ENCODE measurements around the gene AOPEP.

The AOPEP gene

DNA sequence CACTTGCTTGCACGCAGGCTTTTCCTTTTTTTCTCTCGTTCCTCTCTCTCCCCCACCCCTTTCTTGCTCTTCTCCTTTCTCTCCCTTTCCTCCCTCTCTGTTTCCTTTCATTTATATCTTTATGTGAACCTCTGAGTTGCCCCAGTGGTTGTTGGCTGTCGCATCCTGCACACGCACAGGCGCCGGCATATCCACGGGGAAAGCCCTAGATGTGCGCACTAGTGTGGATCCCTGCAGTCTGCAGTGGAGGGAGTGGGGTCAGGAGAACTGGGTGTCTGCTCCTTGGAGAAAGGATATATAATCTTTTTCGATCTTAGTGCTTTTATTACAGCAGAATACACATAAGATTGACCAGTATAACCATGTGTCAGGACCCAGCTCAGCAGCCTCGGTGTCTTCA is 367.5 kb downstream of the AOPEP start:
- no peak for TF ChIP-seq CTCF (IDR thresholded peaks at IDR 0.05; ENCODE audit: low read depth, low read length, missing control alignments)
- H3K4me3 ChIP-seq (replicated peaks; ENCODE audit: low read depth, low read length), result no peak overlapping the region
- no peak for DNase-seq (ENCODE audit: extremely low read depth, low read depth)

GRCh38 chr9:95095641-95096355 is 369.3 kb downstream of the AOPEP start:
- no peak for DNase-seq (ENCODE audit: extremely low read depth, low read depth)
- TF ChIP-seq CTCF (IDR thresholded peaks at IDR 0.05; ENCODE audit: low read depth, low read length, missing control alignments), result no peak

DNA sequence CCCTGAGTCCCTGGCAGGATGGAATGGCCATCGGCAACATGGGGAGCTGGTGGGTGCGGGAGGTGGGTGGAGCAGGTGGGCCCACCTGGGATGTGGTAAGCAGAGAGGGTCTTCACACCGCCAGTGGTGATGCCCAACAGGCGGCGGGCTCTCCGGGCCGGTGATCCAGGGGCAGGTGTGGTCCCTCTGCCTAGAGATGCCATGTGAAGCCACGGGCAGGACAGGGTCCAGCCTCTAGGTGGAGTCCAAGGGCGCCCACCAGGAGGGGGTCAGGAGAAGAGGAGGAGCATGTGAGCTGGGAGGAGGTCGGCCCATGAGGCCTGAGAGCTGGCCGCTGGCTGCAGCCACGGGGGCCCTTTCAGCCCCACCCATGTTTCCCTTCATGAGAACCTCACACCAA is 369.9 kb downstream of the AOPEP start:
- no peak overlapping the region for H3K4me3 ChIP-seq (replicated peaks; ENCODE audit: low read depth, low read length)
- DNase-seq (ENCODE audit: extremely low read depth, low read depth), result no peak
- no peak for TF ChIP-seq CTCF (IDR thresholded peaks at IDR 0.05; ENCODE audit: low read depth, low read length, missing control alignments)

More at GRCh38 chr9:95095641-95096355, 369.3 kb downstream of the AOPEP start:
- no peak overlapping the region for H3K4me3 ChIP-seq (replicated peaks; ENCODE audit: low read depth, low read length)

DNA sequence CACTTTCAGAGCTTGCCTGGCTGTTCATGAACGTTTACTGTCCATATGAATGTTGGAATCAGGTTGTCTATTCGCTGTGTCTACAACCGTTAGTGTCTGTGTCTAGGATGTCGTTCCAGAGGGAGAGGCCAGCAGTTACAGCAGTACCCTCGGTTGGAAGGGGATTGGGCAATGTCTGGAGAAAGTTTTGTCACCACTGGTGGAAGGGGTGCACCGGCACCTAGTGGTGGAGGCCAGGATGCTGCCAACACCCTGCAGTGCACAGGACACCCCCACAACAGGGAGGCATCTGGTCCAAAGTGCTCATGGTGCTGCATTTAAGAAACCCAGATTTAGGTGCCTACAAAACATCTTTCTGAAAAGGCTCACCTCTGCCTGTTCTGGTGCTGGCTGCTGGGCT is 370.3 kb downstream of the AOPEP start:
- no peak for DNase-seq (ENCODE audit: extremely low read depth, low read depth)
- no peak overlapping the region for H3K4me3 ChIP-seq (replicated peaks; ENCODE audit: low read depth, low read length)
- TF ChIP-seq CTCF (IDR thresholded peaks at IDR 0.05; ENCODE audit: low read depth, low read length, missing control alignments), result no peak

GRCh38 chr9:95097279-95097678 is 370.8 kb downstream of the AOPEP start:
- DNase-seq (ENCODE audit: extremely low read depth, low read depth), result no peak
- TF ChIP-seq CTCF (IDR thresholded peaks at IDR 0.05; ENCODE audit: low read depth, low read length, missing control alignments), result no peak
- H3K4me3 ChIP-seq (replicated peaks; ENCODE audit: low read depth, low read length), result no peak overlapping the region

GRCh38 chr9:95098391-95098921 is 372.0 kb downstream of the AOPEP start:
- no peak overlapping the region for H3K4me3 ChIP-seq (replicated peaks; ENCODE audit: low read depth, low read length)
- no peak for DNase-seq (ENCODE audit: extremely low read depth, low read depth)
- no peak for TF ChIP-seq CTCF (IDR thresholded peaks at IDR 0.05; ENCODE audit: low read depth, low read length, missing control alignments)

All from HFF-Myc (cell line).